ENCODE data around the gene CNIH3.
"Not testable (repeated sequence)": the region's sequence is repeated elsewhere in the genome, so short reads cannot be mapped to it uniquely, and the experiment has no call there.

The CNIH3 gene

GRCh38 chr1:224615861-224616755 is at the start of gene CNIH3:
Gene CNIH3, plus strand, starts transcription at chr1:224616317. Its CDS starts 858 bp downstream, at chr1:224617175.
- intact Hi-C loops (cut with DNase I), result no loop called here
- DNase-seq, result peak in 41 of 42 donors; percentile 11 to 72 (median 48)

DNA sequence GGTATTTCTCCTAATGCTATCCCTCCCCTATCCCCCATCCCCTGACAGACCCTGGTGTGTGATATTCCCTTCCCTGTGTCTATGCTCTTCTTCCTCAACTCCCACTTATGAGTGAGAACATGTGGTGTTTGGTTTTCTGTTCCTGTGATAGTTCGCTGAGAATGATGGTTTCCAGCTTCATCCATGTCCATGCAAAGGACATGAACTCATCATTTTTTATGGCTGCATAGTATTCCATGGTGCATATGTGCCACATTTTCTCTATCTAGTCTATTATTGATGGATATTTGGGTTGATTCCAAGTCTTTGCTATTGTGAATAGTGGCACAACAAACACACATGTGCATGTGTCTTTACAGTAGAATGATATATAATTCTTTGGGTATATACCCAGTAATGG is 49.6 kb upstream of the CNIH3 start:
- intact Hi-C loops (cut with DNase I); DNase-seq: not testable (repeated sequence)

- no peak for DNase-seq
- intact Hi-C loops (cut with DNase I), result no loop called here
These were observed 46.8 kb upstream of the CNIH3 start for GRCh38 chr1:224569276-224569675.

GRCh38 chr1:224571975-224572374 is 44.1 kb upstream of the CNIH3 start:
- DNase-seq; intact Hi-C loops (cut with DNase I): not testable (repeated sequence)

- DNase-seq, result no peak
- intact Hi-C loops (cut with DNase I), result no loop called here
These were observed 36.6 kb upstream of the CNIH3 start for GRCh38 chr1:224579526-224579925.

DNA sequence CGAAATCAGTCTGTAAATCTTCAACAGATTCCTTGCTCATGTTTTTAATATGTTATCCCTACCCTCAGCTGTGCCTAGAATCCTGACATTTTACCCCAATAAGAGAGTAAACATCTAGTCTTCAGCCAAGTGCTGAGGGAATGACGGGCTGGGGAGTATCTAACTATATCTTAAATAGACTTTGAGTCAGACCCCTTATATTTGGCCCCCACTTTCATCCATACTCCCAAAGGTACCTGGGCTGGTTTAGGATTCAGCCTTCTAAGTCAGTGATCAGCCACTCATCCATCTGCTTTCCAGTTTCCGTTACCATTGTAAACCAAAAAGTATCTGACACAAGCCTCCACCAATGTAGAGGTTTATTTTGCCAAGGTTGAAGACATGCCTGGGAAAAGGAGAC is 36.1 kb upstream of the CNIH3 start:
- no peak for DNase-seq
- intact Hi-C loops (cut with DNase I), result no loop called here

- intact Hi-C loops (cut with DNase I), result no loop called here
- no peak for DNase-seq
These were observed 34.1 kb upstream of the CNIH3 start for GRCh38 chr1:224582041-224582440.

- no peak for DNase-seq
- intact Hi-C loops (cut with DNase I), result no loop called here
These were observed 32.3 kb upstream of the CNIH3 start for GRCh38 chr1:224583774-224584173.

DNA sequence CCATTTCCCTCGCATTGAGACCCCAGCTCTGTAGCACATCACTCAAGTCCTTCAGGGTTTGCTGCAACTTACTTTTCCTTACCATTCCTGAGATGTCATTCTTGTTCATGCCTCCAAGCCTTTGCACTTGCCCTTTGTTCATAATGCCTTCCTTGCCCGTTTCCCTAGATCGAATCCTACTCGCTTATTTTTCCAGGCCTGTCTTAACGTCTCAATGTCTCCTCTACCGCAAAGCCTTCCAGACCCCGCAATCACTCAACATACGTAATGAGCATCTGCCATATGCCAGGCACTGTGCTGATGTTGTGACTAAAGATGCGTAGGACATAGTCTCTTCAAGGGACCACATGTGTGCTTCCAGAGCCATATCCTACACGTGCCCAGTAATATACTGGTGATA is 31.1 kb upstream of the CNIH3 start:
- DNase-seq, result no peak
- intact Hi-C loops (cut with DNase I), result no loop called here

- DNase-seq, result no peak
- intact Hi-C loops (cut with DNase I), result no loop called here
These were observed 29.1 kb upstream of the CNIH3 start for GRCh38 chr1:224587051-224587450.

- intact Hi-C loops (cut with DNase I), result no loop called here
- no peak for DNase-seq
These were observed 27.6 kb upstream of the CNIH3 start for GRCh38 chr1:224588515-224588914.

DNA sequence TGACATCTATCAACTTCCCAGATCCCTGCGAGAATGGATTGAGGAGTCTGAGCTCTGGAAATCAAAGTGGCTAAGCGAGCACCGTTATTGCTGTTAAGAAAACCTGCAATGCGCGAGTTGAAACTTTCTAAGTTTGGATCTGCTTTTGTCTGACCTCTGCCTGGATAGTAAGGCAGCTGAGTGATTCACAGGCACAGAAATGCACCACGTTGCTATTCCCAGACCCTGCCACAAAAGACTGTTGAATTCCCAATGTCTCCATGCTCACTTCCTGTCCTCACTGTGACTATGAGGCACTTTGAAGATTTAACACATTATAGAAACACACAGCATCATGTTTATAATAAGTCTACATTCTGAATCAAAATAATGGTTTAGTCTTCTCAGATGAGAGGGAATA is 27.1 kb upstream of the CNIH3 start:
- intact Hi-C loops (cut with DNase I), result no loop called here
- no peak for DNase-seq

- intact Hi-C loops (cut with DNase I), result no loop called here
- DNase-seq, result no peak
These were observed 24.8 kb upstream of the CNIH3 start for GRCh38 chr1:224591326-224591725.

GRCh38 chr1:224592636-224593582 is 23.2 kb upstream of the CNIH3 start:
- intact Hi-C loops (cut with DNase I), result no loop called here
- DNase-seq, result peak in 1 of 42 donors; percentile 38

DNA sequence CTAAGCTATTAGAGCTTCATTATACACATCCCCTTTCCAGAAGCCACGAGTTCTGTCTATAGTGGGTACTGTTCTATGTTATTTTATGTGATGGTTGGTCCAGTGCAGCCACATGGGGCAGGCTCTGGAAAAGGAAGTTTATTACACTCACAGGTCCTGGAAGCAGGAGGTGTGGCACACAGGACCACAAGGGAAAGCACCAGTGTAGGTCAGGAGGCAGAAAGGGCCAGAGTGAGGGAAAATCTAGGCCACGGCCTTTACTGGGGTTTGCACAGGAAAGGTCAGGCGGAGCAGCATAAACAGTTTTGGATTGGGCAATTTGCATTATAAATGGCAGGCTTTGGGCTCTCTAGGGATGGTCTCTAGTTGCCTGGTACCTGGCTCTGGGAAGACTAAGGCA is 21.8 kb upstream of the CNIH3 start:
- intact Hi-C loops (cut with DNase I), result no loop called here
- DNase-seq, result peak in 1 of 42 donors; percentile 6

GRCh38 chr1:224594851-224595250 is 21.3 kb upstream of the CNIH3 start:
- no peak for DNase-seq
- intact Hi-C loops (cut with DNase I), result no loop called here

DNA sequence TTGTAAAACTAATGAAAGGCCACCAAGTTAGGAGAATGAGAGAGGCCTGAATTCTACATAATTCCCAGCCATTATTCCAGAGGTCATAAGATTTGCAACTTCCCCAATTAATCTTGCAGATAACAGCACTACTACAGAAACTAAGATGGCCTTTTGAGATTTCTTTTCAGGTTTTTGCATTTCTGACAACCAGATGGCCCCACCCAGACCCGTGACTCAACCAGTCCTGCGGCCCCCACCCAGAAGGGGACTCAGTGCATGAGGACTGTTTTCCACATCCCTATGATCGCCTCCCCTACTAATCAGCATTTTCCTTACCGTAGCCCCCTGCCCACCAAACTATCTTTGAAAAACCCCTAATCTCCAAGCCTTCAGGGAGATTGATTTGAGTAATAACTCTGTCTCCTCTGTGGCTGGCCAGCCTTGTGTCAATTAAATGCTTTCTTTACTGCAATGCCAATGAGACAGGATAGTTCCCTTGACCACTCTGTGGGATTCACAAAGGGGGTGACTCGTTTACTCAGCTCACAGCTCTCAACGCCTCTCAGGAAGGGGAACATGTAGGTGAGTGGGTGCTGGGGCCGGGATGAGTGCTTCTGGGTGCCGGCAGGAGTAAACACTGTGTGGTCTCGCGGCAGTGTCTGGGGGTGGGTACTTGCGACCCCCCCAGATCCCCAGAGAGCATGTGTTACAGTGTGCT is 10.5 kb upstream of the CNIH3 start:
- intact Hi-C loops (cut with DNase I), result no loop called here
- no peak for DNase-seq

GRCh38 chr1:224607188-224608148 is 8.6 kb upstream of the CNIH3 start:
- DNase-seq, result no peak
- intact Hi-C loops (cut with DNase I), result no loop called here
